Left kidney (tissue), 2 donors: ENCODE results near the gene SHMT1. TPM values are rescaled to one million over a fixed set of nuclear protein-coding genes. Genes with fewer than 3 reads are reported as not detected.
"Not testable (repeated sequence)": the region's sequence is repeated elsewhere in the genome, so short reads cannot be mapped to it uniquely, and the experiment has no call there.

Source experiments
- DNase-seq: peaks from one replicate; pipeline ENCODE4 v3.0.0-alpha.2; 2013
- polyA plus RNA-seq: library from polyadenylated mRNA; unstranded; fragments of 120-200 nt; gene quantifications from one replicate; pipeline ENCODE4 v1.2.1, GENCODE V29; 2013; ENCODE audit not compliant: insufficient read length

The SHMT1 gene
- polyA plus RNA-seq, 1 donor = 61.5 TPM

- no peak for DNase-seq
These were observed 36.3 kb downstream of the SHMT1 start for GRCh38 chr17:18327093-18327492.

GRCh38 chr17:18326572-18326971, 36.8 kb downstream of the SHMT1 start:
- DNase-seq = no peak

- DNase-seq = no peak
These were observed 37.3 kb downstream of the SHMT1 start for GRCh38 chr17:18326039-18326438.

GRCh38 chr17:18324140-18325050, 39.0 kb downstream of the SHMT1 start:
- DNase-seq = no peak

- DNase-seq = no peak
These were observed 39.7 kb downstream of the SHMT1 start for GRCh38 chr17:18323507-18324139.

- no peak for DNase-seq
These were observed 40.3 kb downstream of the SHMT1 start for GRCh38 chr17:18323007-18323406.

GRCh38 chr17:18322522-18322921, 40.8 kb downstream of the SHMT1 start:
- no peak for DNase-seq

GRCh38 chr17:18321309-18321708, 42.0 kb downstream of the SHMT1 start:
- DNase-seq = no peak

- DNase-seq = no peak
These were observed 43.0 kb downstream of the SHMT1 start for GRCh38 chr17:18320301-18320700.

GRCh38 chr17:18319604-18320256, 43.6 kb downstream of the SHMT1 start:
- peak; percentile 21 for DNase-seq

- no peak for DNase-seq
These were observed 44.4 kb downstream of the SHMT1 start for GRCh38 chr17:18318771-18319450.

GRCh38 chr17:18318117-18318516, 45.2 kb downstream of the SHMT1 start:
- DNase-seq = no peak

GRCh38 chr17:18315961-18316360, 47.4 kb downstream of the SHMT1 start:
- no peak for DNase-seq

- DNase-seq = no peak
These were observed 47.8 kb downstream of the SHMT1 start for GRCh38 chr17:18315562-18315922.

GRCh38 chr17:18314731-18315561, 48.4 kb downstream of the SHMT1 start, which contains the start of the genes SMCR8 and TOP3A:
SMCR8 (plus strand) TSS chr17:18315293; CDS start chr17:18315790, 497 bp downstream.
TOP3A (minus strand) TSS chr17:18314994; CDS start chr17:18314778, 216 bp downstream.
- DNase-seq = peak; percentile 97

GRCh38 chr17:18314059-18314730, 49.2 kb downstream of the SHMT1 start:
- DNase-seq = no peak

GRCh38 chr17:18309202-18309601, 54.1 kb downstream of the SHMT1 start:
- no peak for DNase-seq

- DNase-seq = not testable (repeated sequence)
These were observed 60.1 kb downstream of the SHMT1 start for GRCh38 chr17:18303206-18303605.

- DNase-seq = no peak
These were observed 62.4 kb downstream of the SHMT1 start for GRCh38 chr17:18300725-18301480.

- not testable (repeated sequence) for DNase-seq
These were observed 65.3 kb downstream of the SHMT1 start for GRCh38 chr17:18298061-18298460.
